OCI-M2 (cell line): ENCODE measurements around the gene DDC.
"Not testable (repeated sequence)": the region's sequence is repeated elsewhere in the genome, so short reads cannot be mapped to it uniquely, and the experiment has no call there.

ENCODE experiments used
- DNase-seq: peaks from one replicate; lab custom pipeline; 2025; ENCODE audit not compliant: unreplicated experiment; lab: John Stamatoyannopoulos, UW

The DDC gene

DNA sequence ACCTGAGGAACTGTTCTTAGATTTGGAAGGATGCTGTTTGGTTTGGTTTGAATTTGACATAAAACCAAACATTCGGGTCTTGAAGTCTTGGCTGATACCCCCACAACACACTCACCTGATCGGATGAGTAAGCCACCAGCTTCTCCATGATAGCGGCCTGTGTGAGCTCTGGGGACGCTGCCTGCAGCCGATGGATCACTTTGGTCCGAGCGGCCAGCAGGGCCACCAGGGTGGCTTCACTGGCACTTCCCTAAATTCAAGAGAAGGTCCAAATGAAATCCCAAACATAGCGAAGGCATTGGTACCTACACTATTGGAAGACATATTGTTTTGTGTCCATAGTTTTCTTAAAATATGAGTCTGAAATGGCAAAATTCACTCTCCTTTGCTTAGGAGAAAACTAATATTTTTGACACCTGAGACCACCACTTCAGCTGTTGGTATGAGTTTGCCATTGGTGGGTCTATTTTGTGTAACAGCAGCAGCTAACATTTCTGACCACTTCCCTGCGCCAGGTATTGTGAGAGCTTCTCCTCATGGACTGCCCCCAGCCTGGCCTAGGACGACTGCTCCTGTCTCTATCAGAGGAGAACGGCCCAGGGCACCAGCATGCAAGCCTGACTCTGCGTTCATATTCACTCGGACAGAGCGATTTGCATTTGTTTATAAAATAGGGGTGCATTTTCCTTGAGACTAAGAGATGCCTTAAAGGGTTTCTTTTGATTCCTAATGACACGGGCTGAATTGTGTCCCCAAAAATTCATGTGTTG lies 35.9 kb downstream of the DDC start:
- DNase-seq: no peak

DNA sequence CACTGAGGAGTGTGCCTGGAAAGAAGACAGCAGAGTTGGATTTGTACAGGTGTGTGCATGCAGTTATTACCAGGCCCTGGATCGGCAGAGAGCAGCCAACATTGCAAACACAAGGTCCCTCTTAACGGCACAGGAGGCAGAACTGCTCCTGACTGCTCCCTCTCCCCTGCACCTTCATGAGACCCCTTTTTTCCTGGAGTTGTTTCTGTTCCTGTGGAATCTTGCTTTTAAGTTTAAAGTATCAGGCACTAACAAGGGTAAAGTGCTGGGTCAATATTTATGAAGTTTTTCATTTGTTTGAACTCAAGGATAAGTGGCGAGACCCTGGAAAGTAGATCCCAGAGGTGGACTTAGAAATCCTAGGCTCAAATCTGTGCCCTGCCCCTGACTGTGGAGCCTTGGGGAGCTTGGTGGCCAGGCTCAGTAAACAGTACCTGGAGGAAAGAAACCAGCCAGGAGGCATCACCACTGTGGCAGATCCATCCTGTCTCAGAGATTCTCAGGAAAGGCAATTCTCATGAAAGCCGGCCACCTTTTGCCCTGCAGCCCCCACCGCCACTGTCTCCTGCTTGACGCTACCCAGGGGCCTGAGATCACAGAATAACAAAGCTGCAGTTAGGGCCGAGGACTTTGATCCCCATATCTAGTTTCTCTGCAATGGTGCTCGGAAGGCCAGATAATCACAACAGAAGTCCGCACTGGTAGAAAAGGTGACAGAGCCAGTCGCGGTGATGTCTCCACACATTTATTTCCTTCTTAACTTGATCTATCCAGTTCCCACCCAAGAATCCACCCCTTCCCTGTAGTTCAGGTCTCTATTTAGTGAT lies 36.7 kb downstream of the DDC start:
- DNase-seq: no peak

GRCh38 chr7:50519350-50519749 lies 45.9 kb downstream of the DDC start:
- not testable (repeated sequence) for DNase-seq

GRCh38 chr7:50513166-50513871 lies 51.9 kb downstream of the DDC start:
- DNase-seq: no peak

DNA sequence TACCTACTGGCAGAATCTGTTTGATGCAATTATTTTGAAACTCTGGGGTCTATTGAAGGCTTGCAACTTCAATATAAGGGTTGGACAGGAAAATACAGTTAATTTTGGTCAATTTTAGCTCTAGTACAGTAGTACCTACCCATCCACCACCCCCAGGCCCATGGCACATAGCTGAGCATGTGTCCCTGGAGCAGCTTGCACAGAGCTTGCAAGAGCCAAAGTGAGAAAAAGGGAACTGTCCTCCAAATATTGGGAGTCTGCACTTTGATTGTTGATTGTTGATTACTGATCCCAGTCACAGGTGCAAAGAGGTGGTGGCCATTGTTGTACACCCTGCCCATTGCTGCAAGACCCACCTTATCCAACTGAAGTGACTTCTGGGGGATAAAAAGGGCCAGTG lies 52.8 kb downstream of the DDC start:
- DNase-seq: no peak

DNA sequence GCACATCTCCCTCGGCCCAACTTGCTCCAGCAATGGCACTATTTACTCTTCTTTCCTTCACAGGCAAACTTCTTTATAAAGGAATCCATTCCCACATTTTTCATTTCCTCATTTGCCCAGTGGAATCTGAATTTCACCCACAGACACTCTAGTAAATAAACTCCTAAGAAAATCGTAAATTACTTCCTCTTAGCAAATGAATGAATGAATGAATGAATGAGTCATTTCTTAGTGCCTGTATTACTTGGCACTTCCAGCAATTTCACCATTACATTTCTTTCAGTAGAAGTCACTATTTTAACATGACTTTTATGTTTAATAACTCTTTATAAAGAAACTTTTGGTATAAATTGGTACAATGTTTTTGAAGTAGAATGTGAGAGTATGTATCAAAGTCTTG lies 55.7 kb downstream of the DDC start:
- no peak for DNase-seq

GRCh38 chr7:50508471-50508943 lies 56.7 kb downstream of the DDC start:
- no peak for DNase-seq

DNA sequence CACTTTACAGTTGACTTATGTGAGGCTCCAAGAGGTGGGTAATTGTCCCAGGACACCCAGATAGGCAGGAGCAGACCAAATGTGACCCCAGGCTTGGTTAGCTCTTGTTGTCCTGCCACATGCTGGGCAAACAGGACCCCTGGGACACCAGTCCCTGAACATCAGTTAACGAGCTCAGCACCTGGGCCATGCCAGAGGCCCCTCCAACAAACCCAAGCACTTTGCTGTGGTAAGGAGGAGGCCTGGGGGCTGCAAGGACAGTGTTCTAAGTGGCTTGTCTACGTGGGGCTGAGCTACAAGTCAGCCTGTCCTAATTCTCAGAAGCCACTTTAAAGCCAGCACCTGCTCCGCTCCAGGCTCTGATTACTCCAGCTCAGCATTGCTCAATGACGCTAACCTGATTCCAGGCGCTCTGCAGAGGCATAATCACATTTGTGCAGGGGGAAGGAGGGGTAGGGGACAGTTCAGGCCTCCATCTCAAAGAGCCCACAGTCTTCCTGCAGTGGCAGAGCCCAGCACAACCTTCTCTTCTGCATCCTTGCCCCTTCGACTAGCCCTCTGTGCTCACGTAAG lies 57.2 kb downstream of the DDC start:
- DNase-seq: no peak

DNA sequence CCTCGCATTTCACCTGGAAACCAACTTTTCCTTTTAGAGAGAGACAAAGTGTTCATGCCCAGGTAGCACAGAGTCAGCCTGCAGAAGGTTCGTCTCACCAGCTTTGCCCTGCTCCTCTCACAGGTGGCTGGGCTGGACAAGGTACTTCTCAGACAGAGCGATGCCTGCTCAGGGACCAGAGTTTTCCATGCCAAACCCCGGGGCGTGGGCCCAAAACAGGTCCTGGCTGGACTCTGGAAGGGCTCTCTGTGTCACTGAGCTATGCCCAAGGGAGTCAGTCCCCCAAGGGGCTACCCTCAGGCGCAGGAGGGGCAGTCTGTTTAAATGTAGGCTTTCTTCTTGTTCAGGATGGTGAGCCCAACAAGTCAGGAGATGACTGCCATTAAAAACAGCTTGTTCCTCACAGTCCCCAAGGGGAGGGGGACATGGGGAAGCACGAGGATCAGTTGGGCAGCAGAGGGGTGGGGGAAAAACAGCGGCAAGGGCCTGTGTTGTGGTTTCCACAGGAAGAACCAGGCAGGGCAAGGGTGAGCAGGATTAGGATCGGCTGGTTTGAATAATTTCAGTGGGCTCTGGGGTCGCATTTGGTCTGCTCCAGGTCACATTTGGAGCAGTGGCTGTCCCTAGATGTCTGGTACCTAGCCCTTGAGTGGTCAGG lies 59.5 kb downstream of the DDC start:
- no peak for DNase-seq

- DNase-seq: no peak
Observed at GRCh38 chr7:50504646-50505546, 60.3 kb downstream of the DDC start.

DNA sequence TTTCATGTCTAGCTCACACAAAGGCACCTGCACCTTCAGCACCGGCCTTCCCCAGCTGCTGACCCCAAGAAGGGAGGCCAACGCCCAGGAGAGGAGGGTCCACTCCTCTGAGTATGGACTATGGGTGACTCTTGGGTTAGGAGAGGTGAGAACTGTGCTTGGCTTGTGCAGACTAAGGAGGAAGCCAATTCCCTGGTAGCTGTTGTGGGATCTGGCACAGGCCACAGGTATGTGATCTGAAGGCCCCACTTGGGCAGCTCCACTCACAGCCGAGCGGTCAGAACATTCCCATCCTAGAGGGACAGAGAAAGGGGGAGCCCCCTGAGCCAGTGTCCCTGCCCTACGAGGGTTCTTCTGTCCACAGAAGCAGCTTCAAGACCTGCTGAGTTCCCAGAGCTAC lies 62.3 kb downstream of the DDC start:
- DNase-seq: no peak

GRCh38 chr7:50502001-50502684 lies 63.1 kb downstream of the DDC start:
- no peak for DNase-seq

DNA sequence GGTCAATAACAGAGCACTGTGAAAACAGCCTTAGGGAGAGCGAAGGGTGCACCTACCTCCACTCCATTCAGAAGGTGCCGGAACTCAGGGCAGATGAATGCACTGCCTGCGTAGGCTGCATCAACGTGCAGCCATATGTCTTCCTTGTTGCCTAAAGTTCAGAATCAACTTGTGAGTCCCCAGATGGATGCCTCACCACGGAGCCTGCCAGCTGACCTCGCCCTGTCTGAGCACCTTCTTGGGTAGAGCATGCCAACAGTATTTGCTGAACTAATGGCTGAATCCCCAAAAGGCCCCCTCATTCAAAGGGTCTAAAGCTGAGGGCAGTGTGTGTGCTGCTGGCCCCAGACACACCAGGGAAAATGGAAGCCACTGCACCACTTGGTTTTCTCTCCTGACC lies 66.1 kb downstream of the DDC start:
- no peak for DNase-seq

- no peak for DNase-seq
Observed at GRCh38 chr7:50497968-50498367, 67.2 kb downstream of the DDC start.

DNA sequence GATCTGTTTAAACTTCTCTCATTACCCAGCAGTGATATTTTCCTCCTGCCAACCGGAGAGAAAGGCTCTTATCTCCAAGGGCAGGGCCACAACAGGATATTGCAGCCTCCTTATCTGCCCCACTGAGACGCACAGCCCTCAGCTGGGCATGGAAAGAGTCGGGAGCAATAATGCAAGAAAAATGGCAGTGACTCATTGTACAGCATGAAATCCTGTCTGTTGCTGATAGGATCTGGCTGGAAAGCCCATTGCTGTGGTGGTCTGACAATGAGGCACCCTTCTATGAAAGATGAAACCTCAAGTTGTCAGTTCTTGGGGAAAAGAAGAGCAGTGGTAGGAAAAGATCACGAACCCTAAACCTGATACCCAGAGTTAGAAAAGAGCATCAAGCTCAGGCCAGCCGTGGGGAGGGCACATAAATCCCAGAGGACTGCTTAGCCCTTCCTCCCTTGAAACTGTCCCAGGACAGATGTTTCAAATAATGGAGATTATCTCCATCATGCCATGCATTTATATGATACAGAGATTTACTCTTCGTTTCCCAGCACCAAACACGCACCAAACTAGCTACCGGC lies 68.0 kb downstream of the DDC start:
- DNase-seq: peak; percentile 64

GRCh38 chr7:50496569-50496968 lies 68.6 kb downstream of the DDC start:
- DNase-seq: no peak

DNA sequence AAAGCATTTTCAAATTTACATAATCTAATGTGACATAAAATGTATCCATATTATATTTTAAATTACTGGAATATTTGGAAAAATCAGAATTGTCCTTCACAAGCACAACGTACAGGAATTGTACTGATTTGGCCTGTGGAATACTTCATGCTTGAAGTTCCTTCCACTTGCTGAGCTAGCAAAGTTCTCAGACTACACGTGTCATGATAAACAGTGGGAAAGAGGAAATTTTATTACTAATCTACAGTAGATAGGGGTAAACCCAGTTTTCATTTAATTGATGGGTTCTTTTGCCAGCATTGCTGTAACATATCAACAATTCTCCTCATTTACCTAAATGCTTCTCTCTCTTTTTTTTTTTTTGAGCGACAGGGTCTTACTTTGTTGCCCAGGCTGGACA lies 69.5 kb downstream of the DDC start:
- DNase-seq: no peak

GRCh38 chr7:50492770-50493519 lies 72.3 kb downstream of the DDC start:
- DNase-seq: no peak
